ENCODE data around the gene NR1I3. TPM values are rescaled to one million over a fixed set of nuclear protein-coding genes. Genes with fewer than 3 reads are reported as not detected.

NR1I3 gene
- total and polyA plus RNA-seq, 4 donors, result 0.17 TPM; not detected in 3

- no peak for DNase-seq
- peaks cover 0 to 23% (median 21%) of the 10 kb centered on the region in 3 donors for H3K27me3 ChIP-seq (ENCODE audit: control insufficient read depth in 3 of 3, insufficient read depth in 3 of 3, low read length in 2 of 3)
- peaks cover 0 to 5% (median 0%) of the 10 kb centered on the region in 5 donors for H3K4me1 ChIP-seq (ENCODE audit: control insufficient read depth in 5 of 5, insufficient read depth in 5 of 5, low read length in 5 of 5)
Observed at GRCh38 chr1:161261261-161262235, 23.5 kb upstream of the NR1I3 start.

GRCh38 chr1:161260376-161261260 is 22.6 kb upstream of the NR1I3 start:
- Histone ChIP-seq H3K27me3 (ENCODE audit: control insufficient read depth in 3 of 3, insufficient read depth in 3 of 3, low read length in 2 of 3) (peaks cover 0 to 23% (median 21%) of the 10 kb centered on the region in 3 donors), H3K4me3 (no peak overlapping the region), H3K36me3 (ENCODE audit: control insufficient read depth in 4 of 4, insufficient read depth in 4 of 4, low read length in 4 of 4) (no peaks in the 10 kb centered on the region), H3K9ac (ENCODE audit: insufficient read depth in 1 of 2, low read length in 2 of 2) (no peak overlapping the region), H3K27ac (ENCODE audit: low read depth in 1 of 2, low read length in 1 of 2) (no peak overlapping the region), H3K4me1 (ENCODE audit: control insufficient read depth in 5 of 5, insufficient read depth in 5 of 5, low read length in 5 of 5) (peaks cover 0 to 5% (median 0%) of the 10 kb centered on the region in 5 donors), H3K9me3 (ENCODE audit: control insufficient read depth in 4 of 4, insufficient read depth in 3 of 4, low read length in 3 of 4) (peaks cover 0 to 10% (median 2%) of the 10 kb centered on the region in 4 donors)
- no peak for ATAC-seq (ENCODE audit: insufficient read depth, low FRiP score)
- no peak for DNase-seq
- TF ChIP-seq CTCF (IDR thresholded peaks at IDR 0.05; ENCODE audit: control extremely low read depth, extremely low read depth), result no peak
- 48 to 65% methylated on average over 9 of the region's 9 CpGs for WGBS, 2 donors

More at GRCh38 chr1:161261261-161262235, 23.5 kb upstream of the NR1I3 start:
- Histone ChIP-seq H3K9me3 (ENCODE audit: control insufficient read depth in 4 of 4, insufficient read depth in 3 of 4, low read length in 3 of 4) (peaks cover 0 to 10% (median 2%) of the 10 kb centered on the region in 4 donors), H3K36me3 (ENCODE audit: control insufficient read depth in 4 of 4, insufficient read depth in 4 of 4, low read length in 4 of 4) (no peaks in the 10 kb centered on the region), H3K9ac (ENCODE audit: insufficient read depth in 1 of 2, low read length in 2 of 2) (no peak overlapping the region), H3K27ac (ENCODE audit: low read depth in 1 of 2, low read length in 1 of 2) (no peak overlapping the region), H3K4me3 (no peak overlapping the region)
- 79 to 87% methylated on average over 12 of the region's 12 CpGs for WGBS, 2 donors
- no peak for TF ChIP-seq CTCF (IDR thresholded peaks at IDR 0.05; ENCODE audit: control extremely low read depth, extremely low read depth)
- no peak for ATAC-seq (ENCODE audit: insufficient read depth, low FRiP score)

GRCh38 chr1:161259765-161260164 is 21.8 kb upstream of the NR1I3 start:
- H3K4me1 ChIP-seq (ENCODE audit: control insufficient read depth in 5 of 5, insufficient read depth in 5 of 5, low read length in 5 of 5), result peaks cover 0 to 5% (median 0%) of the 10 kb centered on the region in 5 donors
- peaks cover 0 to 23% (median 21%) of the 10 kb centered on the region in 3 donors for H3K27me3 ChIP-seq (ENCODE audit: control insufficient read depth in 3 of 3, insufficient read depth in 3 of 3, low read length in 2 of 3)
- H3K36me3 ChIP-seq (ENCODE audit: control insufficient read depth in 4 of 4, insufficient read depth in 4 of 4, low read length in 4 of 4), result no peaks in the 10 kb centered on the region
- no peak overlapping the region for H3K4me3 ChIP-seq
- no peak overlapping the region for H3K9ac ChIP-seq (ENCODE audit: insufficient read depth in 1 of 2, low read length in 2 of 2)
- ATAC-seq (ENCODE audit: insufficient read depth, low FRiP score) (no peak), DNase-seq (no peak)
- TF ChIP-seq CTCF (IDR thresholded peaks at IDR 0.05; ENCODE audit: control extremely low read depth, extremely low read depth), result no peak
- WGBS, 2 donors, result 76% methylated on average over 1 of the region's 1 CpG
- no peak overlapping the region for H3K27ac ChIP-seq (ENCODE audit: low read depth in 1 of 2, low read length in 1 of 2)
- peaks cover 0 to 10% (median 2%) of the 10 kb centered on the region in 4 donors for H3K9me3 ChIP-seq (ENCODE audit: control insufficient read depth in 4 of 4, insufficient read depth in 3 of 4, low read length in 3 of 4)
